IPS DF 19.7 (cell line): ENCODE data around the gene INPP4A.

Experiments used
- DNase-seq: peaks from one replicate; pipeline ENCODE4 v3.0.0-alpha.2; 2013; ENCODE audit warnings: low read depth, low spot score

Gene INPP4A

GRCh38 chr2:98476192-98476868 lies 31.7 kb downstream of the INPP4A start:
- no peak for DNase-seq

DNA sequence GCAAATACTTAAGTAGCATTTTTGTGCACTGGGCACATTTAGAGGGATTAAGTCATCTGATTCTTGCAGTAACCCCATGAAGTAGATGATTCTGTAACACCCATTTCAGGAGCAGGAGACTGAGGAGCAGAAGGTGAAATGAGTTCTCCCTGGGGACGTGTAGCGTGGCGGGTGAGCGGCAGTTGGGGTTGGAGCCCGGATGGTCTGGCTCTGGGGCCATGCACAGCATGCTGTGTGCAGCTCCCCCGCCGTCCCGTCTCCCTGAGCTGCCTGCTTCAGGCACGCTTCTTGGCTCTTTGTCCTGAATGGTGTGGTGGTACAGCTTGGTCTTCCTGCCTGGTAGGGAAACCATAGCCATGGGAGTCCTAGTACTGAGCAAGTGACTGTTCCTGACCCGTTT lies 32.4 kb downstream of the INPP4A start:
- DNase-seq = no peak

GRCh38 chr2:98477506-98477905 lies 32.8 kb downstream of the INPP4A start:
- DNase-seq = no peak

DNA sequence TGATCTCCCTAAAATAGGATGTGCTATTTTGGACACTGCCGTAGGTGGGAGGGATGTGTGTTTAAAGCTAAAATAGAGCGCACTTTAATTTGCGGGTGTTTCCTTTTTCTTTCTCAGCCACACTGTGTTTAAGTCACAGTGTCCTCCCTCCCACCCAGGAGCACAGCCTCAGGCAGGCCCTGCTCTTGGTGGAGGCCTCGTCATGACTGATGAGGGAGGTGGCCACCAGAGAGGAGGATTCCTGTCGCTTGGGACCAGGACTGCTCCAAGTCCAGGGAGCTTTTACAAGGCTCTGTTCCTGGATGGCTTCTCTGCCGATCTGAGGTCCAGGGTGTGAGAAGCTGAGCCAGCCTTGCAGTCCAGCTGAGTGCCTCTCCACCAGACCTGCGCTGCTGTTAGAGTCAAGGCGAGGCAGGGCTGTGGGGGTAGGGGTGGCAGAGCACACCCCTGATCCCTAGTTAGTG lies 33.5 kb downstream of the INPP4A start:
- DNase-seq = no peak

GRCh38 chr2:98478907-98479306 lies 34.2 kb downstream of the INPP4A start:
- no peak for DNase-seq

GRCh38 chr2:98479371-98479770 lies 34.7 kb downstream of the INPP4A start:
- no peak for DNase-seq

DNA sequence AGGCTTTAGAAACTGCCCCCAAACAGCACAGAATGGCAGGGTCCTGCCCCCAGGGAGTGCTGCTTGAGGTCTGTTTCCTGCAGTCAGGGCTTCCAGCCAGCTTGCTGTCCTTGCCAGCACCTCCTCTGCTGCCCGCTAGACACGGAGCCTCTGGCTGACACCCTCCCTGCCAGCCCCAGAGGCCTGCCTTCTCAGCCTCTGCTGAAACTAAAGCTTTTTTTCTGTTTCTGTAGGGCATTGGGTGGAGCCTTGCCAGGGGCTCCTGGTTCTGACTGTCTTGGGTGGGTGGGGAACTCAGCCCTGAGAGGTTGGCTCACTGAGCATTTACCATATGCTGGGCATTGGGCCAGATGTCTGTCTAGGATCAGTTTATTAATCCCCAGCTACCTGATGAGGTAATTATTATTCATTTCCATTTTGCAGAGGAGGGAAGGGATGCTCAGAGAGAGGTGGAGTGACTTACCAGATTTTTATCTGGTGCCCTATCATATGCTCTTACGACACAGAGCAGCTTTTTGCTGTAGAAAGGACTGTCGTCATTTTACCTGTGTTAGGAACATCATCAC lies 35.4 kb downstream of the INPP4A start:
- no peak for DNase-seq

DNA sequence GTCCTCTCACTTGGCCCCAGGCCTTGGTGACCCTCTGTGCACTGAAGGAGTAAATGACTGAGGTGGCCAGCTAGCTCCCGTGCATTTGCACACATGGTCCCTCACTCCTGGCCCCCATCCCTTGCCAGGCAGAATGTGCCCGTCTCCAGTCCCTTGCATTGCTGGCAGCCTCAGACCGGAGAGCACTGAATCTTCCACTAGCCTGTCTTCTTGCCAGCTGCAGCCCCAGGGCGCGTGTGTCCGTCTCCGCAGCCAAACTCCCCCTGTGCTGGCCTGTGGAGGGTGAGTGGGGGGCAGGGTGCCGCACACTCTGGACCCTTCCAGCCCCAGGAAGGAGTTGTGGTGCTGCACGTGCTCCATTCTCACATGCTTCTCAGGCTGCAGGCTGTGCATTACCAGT lies 35.9 kb downstream of the INPP4A start:
- no peak for DNase-seq

GRCh38 chr2:98482362-98482761 lies 37.7 kb downstream of the INPP4A start:
- DNase-seq = no peak

- DNase-seq = no peak
Measured at GRCh38 chr2:98483257-98483861, 38.7 kb downstream of the INPP4A start.

GRCh38 chr2:98484121-98484557 lies 39.5 kb downstream of the INPP4A start:
- no peak for DNase-seq

DNA sequence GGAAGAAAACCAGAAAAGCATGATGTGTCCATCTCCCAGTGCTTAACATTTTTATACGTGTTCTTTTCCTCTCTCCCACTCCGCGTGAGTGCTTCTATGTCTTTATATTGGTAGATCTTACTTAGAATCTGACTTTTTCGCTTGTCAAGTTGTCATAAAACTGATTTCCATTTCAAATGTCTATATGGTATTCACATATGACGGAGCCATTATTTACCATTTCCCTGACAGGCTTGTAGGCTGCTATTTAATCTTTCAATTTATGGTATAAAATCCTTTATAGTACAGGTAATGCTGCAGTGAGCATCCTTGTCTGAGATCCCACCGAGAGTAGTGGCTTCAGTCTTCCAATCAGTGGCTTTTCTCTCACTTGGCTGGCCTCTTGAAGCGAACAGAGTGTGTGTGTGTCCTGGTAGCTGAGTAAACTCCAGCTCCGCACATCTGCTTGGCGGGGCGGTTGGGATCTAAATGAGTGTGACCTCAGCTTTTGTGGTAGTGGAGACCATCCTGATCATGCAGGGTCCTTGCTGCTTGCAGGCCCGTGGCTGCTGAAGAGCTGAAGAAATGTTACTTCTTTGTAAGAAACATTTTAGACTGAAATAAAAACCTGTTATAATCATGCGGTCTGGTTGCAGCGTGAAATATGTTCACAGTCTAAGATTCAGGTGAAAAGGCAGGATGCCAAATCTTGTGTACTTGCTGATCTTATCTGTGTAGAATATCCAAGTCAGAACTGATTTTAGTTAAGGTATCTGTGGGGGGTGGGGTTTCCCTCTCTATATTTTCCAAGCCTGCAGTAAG lies 40.2 kb downstream of the INPP4A start:
- DNase-seq = no peak

GRCh38 chr2:98485453-98485755 lies 40.7 kb downstream of the INPP4A start:
- DNase-seq = no peak

GRCh38 chr2:98486374-98486981 lies 41.8 kb downstream of the INPP4A start:
- no peak for DNase-seq

DNA sequence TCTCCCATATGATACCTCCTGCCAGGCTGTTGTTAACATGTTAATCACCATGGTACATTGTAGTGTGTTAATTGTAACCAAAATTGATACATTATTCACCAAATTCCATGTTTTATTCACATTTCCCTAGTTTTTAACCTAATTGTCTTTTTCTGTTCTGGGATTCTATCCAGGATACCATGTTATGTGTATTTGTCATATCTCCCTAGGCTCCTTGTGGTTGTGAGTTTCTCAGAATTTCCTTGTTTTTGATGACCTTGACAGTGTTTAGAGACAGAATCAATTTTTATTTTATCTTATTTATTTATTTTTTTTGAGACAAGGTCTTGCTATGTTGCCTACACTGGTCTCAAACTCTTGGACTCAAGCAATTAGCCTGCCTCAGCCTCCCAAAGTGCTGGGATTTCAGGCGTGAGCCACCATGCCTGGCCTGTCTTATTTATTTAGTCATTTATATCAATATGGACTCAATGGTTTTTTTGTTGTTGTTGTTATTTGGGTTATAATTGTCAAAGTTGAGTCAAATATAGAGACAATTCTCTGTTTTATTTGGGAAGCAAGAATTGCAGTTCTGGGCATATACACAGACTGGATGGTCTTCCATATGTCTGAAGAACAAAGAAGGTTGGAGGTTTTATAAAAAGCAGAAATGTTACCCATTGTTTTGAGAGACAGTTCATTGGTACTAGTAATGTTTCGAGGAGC lies 42.6 kb downstream of the INPP4A start:
- DNase-seq = no peak

DNA sequence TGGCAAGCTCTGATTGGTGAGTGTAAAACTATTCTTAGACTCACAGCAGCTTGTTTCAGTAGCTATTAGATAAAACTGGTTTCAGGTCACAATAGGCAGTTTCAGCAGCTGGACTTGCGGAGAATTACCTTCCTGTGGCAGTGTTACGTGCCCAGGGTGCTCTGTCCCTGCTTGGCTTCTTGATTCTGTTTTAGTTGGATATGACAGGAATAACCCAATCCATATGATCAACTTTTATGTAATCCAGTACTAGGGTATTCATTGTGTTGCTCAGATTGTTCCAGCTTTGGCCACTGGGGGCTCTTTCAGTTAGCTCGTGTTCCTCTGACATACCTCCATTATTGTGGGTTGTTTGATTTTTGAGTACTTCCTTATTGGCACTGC lies 43.1 kb downstream of the INPP4A start:
- DNase-seq = no peak

- no peak for DNase-seq
Measured at GRCh38 chr2:98488252-98488651, 43.6 kb downstream of the INPP4A start.

DNA sequence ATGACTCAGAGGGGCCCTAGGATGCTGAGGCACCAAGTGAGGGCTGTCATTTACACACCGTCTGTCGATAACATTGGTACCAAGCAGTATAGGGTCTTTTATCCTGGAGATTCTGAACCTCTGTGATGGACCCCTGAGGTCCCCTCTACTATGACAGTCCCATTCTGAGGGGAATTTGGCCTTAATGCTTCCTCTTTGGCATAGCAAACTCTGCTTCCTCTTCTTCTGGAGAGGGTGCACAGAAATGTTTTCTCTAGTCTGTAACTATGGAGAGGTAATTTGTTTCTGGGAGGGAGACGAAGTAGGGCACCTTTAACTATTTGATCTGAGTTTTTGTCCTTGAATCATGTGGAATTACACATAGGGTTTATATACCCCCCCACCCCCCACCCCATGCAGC lies 44.8 kb downstream of the INPP4A start:
- no peak for DNase-seq

- DNase-seq = no peak
Measured at GRCh38 chr2:98489971-98490962, 45.6 kb downstream of the INPP4A start.

GRCh38 chr2:98492441-98492840 lies 47.8 kb downstream of the INPP4A start:
- no peak for DNase-seq
